ENCODE data around the gene THG1L.
"Not testable (repeated sequence)": the region's sequence is repeated elsewhere in the genome, so short reads cannot be mapped to it uniquely, and the experiment has no call there.

- TF ChIP-seq POLR2A (IDR thresholded peaks at IDR 0.05; ENCODE audit: low read length); GATA1 (IDR thresholded peaks at IDR 0.05; ENCODE audit: low read depth, low read length): not testable (repeated sequence)
Observed at GRCh38 chr5:157727858-157728257, 3.4 kb upstream of the THG1L start.
